HEK293T (cell line): ENCODE data around the gene ATP8B1.

Experiments used
- CTCF ChIA-PET: fragments of 350-600 bp; formaldehyde crosslinking; extraction: SDS; loops from one replicate; lab custom pipeline; 2021; ENCODE audit warnings: antibody characterized with exemption, inconsistent platforms; lab: Yijun Ruan, JAX
- POLR2A ChIA-PET: fragments of 350-600 bp; formaldehyde crosslinking; extraction: SDS; loops from one replicate; lab custom pipeline; 2020; ENCODE audit warnings: antibody characterized with exemption, inconsistent platforms; lab: Yijun Ruan, JAX
- DNase-seq: peaks from one replicate; pipeline ENCODE4 v3.0.0; 2012; ENCODE audit warnings: mixed read lengths; ENCODE audit errors: extremely low spot score
- ARNT ChIP-seq: fragments of 450-650 bp; IDR thresholded peaks from 2 replicates; pipeline ENCODE4 v1.6.1; 2017; ENCODE audit warnings: mild to moderate bottlenecking
- BHLHE40 ChIP-seq: fragments of 450-650 bp; IDR thresholded peaks from 2 replicates; pipeline ENCODE4 v1.6.1; 2016; ENCODE audit warnings: mild to moderate bottlenecking, moderate library complexity, borderline replicate concordance
- CTBP1 ChIP-seq: fragments of 450-650 bp; IDR thresholded peaks from 2 replicates; pipeline ENCODE4 v1.6.1; 2016; ENCODE audit warnings: borderline replicate concordance
- ELF4 ChIP-seq: fragments of 450-650 bp; IDR thresholded peaks from 2 replicates; pipeline ENCODE4 v1.6.1; 2017; ENCODE audit warnings: antibody characterized with exemption
- FOXA1 ChIP-seq: fragments of 450-650 bp; IDR thresholded peaks from 2 replicates; pipeline ENCODE4 v1.6.1; 2016; ENCODE audit warnings: mild to moderate bottlenecking
- FOXK2 ChIP-seq: fragments of 450-650 bp; IDR thresholded peaks from 2 replicates; pipeline ENCODE4 v1.6.1; 2016; ENCODE audit warnings: mild to moderate bottlenecking
- FOXM1 ChIP-seq: fragments of 450-650 bp; IDR thresholded peaks from 2 replicates; pipeline ENCODE4 v1.6.1; 2017; ENCODE audit warnings: mild to moderate bottlenecking, borderline replicate concordance
- HDGF ChIP-seq: fragments of 450-650 bp; IDR thresholded peaks from 2 replicates; pipeline ENCODE4 v1.6.1; 2017; ENCODE audit warnings: antibody characterized with exemption, borderline replicate concordance
- L3MBTL2 ChIP-seq: fragments of 450-650 bp; conservative IDR thresholded peaks from 2 replicates; pipeline ENCODE4 v1.6.1; 2016; ENCODE audit warnings: mild to moderate bottlenecking
- LEF1 ChIP-seq: fragments of 450-650 bp; IDR thresholded peaks from 2 replicates; pipeline ENCODE4 v1.6.1; 2017; ENCODE audit warnings: mild to moderate bottlenecking, borderline replicate concordance
- NFRKB ChIP-seq: fragments of 450-650 bp; IDR thresholded peaks from 2 replicates; pipeline ENCODE4 v1.6.1; 2016; ENCODE audit warnings: mild to moderate bottlenecking, moderate library complexity
- SP1 ChIP-seq: fragments of 450-650 bp; IDR thresholded peaks from 2 replicates; pipeline ENCODE4 v1.6.1; 2017
- SUZ12 ChIP-seq: fragments of 450-650 bp; IDR thresholded peaks from 2 replicates; pipeline ENCODE4 v1.6.1; 2016; ENCODE audit warnings: mild to moderate bottlenecking
- TARDBP ChIP-seq: fragments of 450-650 bp; IDR thresholded peaks from 2 replicates; pipeline ENCODE4 v1.6.1; 2016
- ZNF384 ChIP-seq: fragments of 450-650 bp; IDR thresholded peaks from 2 replicates; pipeline ENCODE4 v1.6.1; 2016
- TF ChIP-seq, protein P1 (sequence below): fragments of 450-650 bp; IDR thresholded peaks from 2 replicates; pipeline ENCODE4 v1.6.1; 2016

ATP8B1 gene

DNA sequence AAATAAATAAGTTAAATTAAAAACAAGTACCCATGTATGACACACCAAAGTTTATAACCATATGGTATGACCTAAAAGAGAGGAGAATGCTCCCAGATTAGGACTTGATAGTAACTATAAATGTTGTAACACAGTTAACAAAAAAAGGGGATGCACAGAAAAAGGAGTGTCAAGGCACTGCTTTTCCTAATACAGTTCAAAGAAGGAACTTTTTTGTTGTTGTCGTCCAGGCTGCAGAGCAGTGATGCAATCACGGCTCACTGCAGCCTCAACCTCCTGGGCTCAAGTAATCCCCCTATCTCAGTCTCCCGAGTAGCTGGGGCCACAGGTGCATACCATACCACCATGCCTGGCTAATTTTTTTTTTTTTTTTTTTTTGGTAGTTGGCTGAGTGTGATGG, 184.2 kb downstream of the ATP8B1 start:
- TF ChIP-seq HDGF (no peak), ELF4 (no peak), TARDBP (no peak), L3MBTL2 (no peak), FOXK2 (no peak), LEF1 (no peak), ZNF384 (no peak), SUZ12 (no peak), FOXM1 (no peak), NFRKB (no peak), SP1 (no peak), CTBP1 (no peak), ARNT (no peak), BHLHE40 (no peak)
- TF ChIP-seq, protein P1, sequence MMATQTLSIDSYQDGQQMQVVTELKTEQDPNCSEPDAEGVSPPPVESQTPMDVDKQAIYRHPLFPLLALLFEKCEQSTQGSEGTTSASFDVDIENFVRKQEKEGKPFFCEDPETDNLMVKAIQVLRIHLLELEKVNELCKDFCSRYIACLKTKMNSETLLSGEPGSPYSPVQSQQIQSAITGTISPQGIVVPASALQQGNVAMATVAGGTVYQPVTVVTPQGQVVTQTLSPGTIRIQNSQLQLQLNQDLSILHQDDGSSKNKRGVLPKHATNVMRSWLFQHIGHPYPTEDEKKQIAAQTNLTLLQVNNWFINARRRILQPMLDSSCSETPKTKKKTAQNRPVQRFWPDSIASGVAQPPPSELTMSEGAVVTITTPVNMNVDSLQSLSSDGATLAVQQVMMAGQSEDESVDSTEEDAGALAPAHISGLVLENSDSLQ = no peak
- DNase-seq = no peak
- POLR2A ChIA-PET = no interaction called here
- CTCF ChIA-PET = no interaction called here

GRCh38 chr18:57603871-57604270, 199.2 kb downstream of the ATP8B1 start:
- POLR2A ChIA-PET = interaction anchor here (1.5 kb wide), 1 partner anchor 10 kb away, joined by 3 read pairs; no protein-coding TSS in a partner anchor
- DNase-seq = no peak
- CTCF ChIA-PET = no interaction called here
- TF ChIP-seq SP1 (no peak), ARNT (no peak), FOXA1 (no peak)
